H9 (cell line): ENCODE measurements around the gene FADS3. TPM values are rescaled to one million over a fixed set of nuclear protein-coding genes. Genes with fewer than 3 reads are reported as not detected.
A peak's percentile ranks its signal among the peaks of the same experiment; 100 is the strongest.

ENCODE experiments used
- DNase-seq: peaks from one replicate; pipeline ENCODE4 v3.0.0-alpha.2; 2017
- H2AFZ ChIP-seq: one replicate; pipeline ENCODE4 v1.6.1; 2013; ENCODE audit warnings: mild to moderate bottlenecking, low read length, control low read depth, moderate library complexity
- H2AK5ac ChIP-seq: 2 replicates; pipeline ENCODE4 v1.6.1; 2013; ENCODE audit warnings: low read length, control low read depth, mixed read lengths; ENCODE audit not compliant: insufficient read length
- H2BK120ac ChIP-seq: one replicate; pipeline ENCODE4 v1.6.1; 2013; ENCODE audit warnings: low read depth, mild to moderate bottlenecking, low read length, control low read depth, inconsistent platforms; ENCODE audit not compliant: poor library complexity, severe bottlenecking
- H2BK12ac ChIP-seq: 2 replicates; pipeline ENCODE4 v1.6.1; 2013; ENCODE audit warnings: low read length, control low read depth, mixed read lengths, low read depth; ENCODE audit not compliant: insufficient read length
- H2BK15ac ChIP-seq: 2 replicates; pipeline ENCODE4 v1.6.1; 2013; ENCODE audit warnings: low read depth, low read length, control low read depth
- H2BK20ac ChIP-seq: one replicate; pipeline ENCODE4 v1.6.1; 2013; ENCODE audit warnings: low read depth, mild to moderate bottlenecking, low read length, control low read depth, inconsistent platforms; ENCODE audit not compliant: poor library complexity, severe bottlenecking
- H2BK5ac ChIP-seq: 2 replicates; pipeline ENCODE4 v1.6.1; 2013; ENCODE audit warnings: low read length, control low read depth, mixed read lengths; ENCODE audit not compliant: insufficient read length
- H3K14ac ChIP-seq: 2 replicates; pipeline ENCODE4 v1.6.1; 2013; ENCODE audit warnings: low read length, control low read depth; ENCODE audit not compliant: insufficient read depth
- H3K18ac ChIP-seq: 2 replicates; pipeline ENCODE4 v1.6.1; 2013; ENCODE audit warnings: low read depth, mild to moderate bottlenecking, mixed read lengths, low read length, control low read depth; ENCODE audit not compliant: insufficient read length
- H3K23ac ChIP-seq: 2 replicates; pipeline ENCODE4 v1.6.1; 2013; ENCODE audit warnings: low read length, control low read depth, mixed read lengths, low read depth; ENCODE audit not compliant: insufficient read length
- H3K23me2 ChIP-seq: 2 replicates; pipeline ENCODE4 v1.6.1; 2013; ENCODE audit warnings: low read depth, mild to moderate bottlenecking, mixed read lengths, low read length, control low read depth; ENCODE audit not compliant: insufficient read length, poor library complexity, severe bottlenecking
- H3K27ac ChIP-seq: 2 replicates; pipeline ENCODE4 v1.5.1; 2013; ENCODE audit warnings: low read length, control low read depth, mixed read lengths, low read depth; ENCODE audit not compliant: insufficient read length
- H3K27me3 ChIP-seq: 2 replicates; pipeline ENCODE4 v1.6.1; 2013; ENCODE audit warnings: low read length, control low read depth, inconsistent platforms; ENCODE audit not compliant: insufficient read depth
- H3K4ac ChIP-seq: 2 replicates; pipeline ENCODE4 v1.6.1; 2013; ENCODE audit warnings: low read depth, mild to moderate bottlenecking, control low read depth, inconsistent platforms, low read length, moderate library complexity
- H3K4me1 ChIP-seq: 2 replicates; pipeline ENCODE4 v1.6.1; 2013; ENCODE audit warnings: low read length, control low read depth, inconsistent platforms; ENCODE audit not compliant: insufficient read depth
- H3K4me2 ChIP-seq: 2 replicates; pipeline ENCODE4 v1.6.1; 2013; ENCODE audit warnings: low read length, control low read depth, mixed read lengths; ENCODE audit not compliant: insufficient read length, insufficient read depth
- H3K56ac ChIP-seq: 2 replicates; pipeline ENCODE4 v1.6.1; 2013; ENCODE audit warnings: low read depth, mild to moderate bottlenecking, mixed read lengths, low read length, control low read depth; ENCODE audit not compliant: insufficient read length
- H3K79me1 ChIP-seq: 2 replicates; pipeline ENCODE4 v1.6.1; 2013; ENCODE audit warnings: low read depth, mild to moderate bottlenecking, moderate library complexity, low read length, control low read depth, inconsistent platforms; ENCODE audit not compliant: insufficient read depth, poor library complexity, severe bottlenecking
- H3K79me2 ChIP-seq: 2 replicates; pipeline ENCODE4 v1.6.1; 2013; ENCODE audit warnings: low read length, control low read depth, inconsistent platforms; ENCODE audit not compliant: insufficient read depth
- H3K9ac ChIP-seq: 2 replicates; pipeline ENCODE4 v1.6.1; 2013; ENCODE audit warnings: low read length, control low read depth, mixed read lengths; ENCODE audit not compliant: insufficient read length; ENCODE audit errors: extremely low read depth
- H3K9me3 ChIP-seq: one replicate; pipeline ENCODE4 v1.6.1; 2013; ENCODE audit warnings: low read depth, low read length, inconsistent platforms; ENCODE audit not compliant: control insufficient read depth
- H3T11ph ChIP-seq: one replicate; pipeline ENCODE4 v1.6.1; 2013; ENCODE audit warnings: mild to moderate bottlenecking, low read length, control low read depth, inconsistent platforms
- H4K20me1 ChIP-seq: one replicate; pipeline ENCODE4 v1.6.1; 2013; ENCODE audit not compliant: control insufficient read depth, insufficient read length, insufficient read depth
- H4K5ac ChIP-seq: 2 replicates; pipeline ENCODE4 v1.6.1; 2013; ENCODE audit warnings: low read depth, mild to moderate bottlenecking, mixed read lengths, low read length, control low read depth; ENCODE audit not compliant: insufficient read length
- H4K8ac ChIP-seq: replicated peaks from 2 replicates; pipeline ENCODE4 v1.6.1; 2013; ENCODE audit warnings: low read length, control low read depth, mixed read lengths, low read depth; ENCODE audit not compliant: insufficient read length
- H4K91ac ChIP-seq: 2 replicates; pipeline ENCODE4 v1.6.1; 2013; ENCODE audit warnings: low read depth, mild to moderate bottlenecking, moderate library complexity, mixed read lengths, low read length, control low read depth; ENCODE audit not compliant: insufficient read length
- H3K27ac Mint-ChIP-seq, 3 experiments: 2 replicates in 2 of 3; 3 replicates in 1 of 3; pipeline ENCODE4 v1.8.0; 2020 to 2021; ENCODE audit warnings: mixed read lengths in 3 of 3, mild to moderate bottlenecking in 1 of 3, moderate library complexity in 1 of 3
- H3K27me3 Mint-ChIP-seq: 2 replicates; pipeline ENCODE4 v1.8.0; 2021; ENCODE audit warnings: low read depth, mild to moderate bottlenecking, moderate library complexity, mixed read lengths
- H3K36me3 Mint-ChIP-seq, 3 experiments: 2 replicates in 2 of 3; 3 replicates in 1 of 3; pipeline ENCODE4 v1.8.0; 2020 to 2021; ENCODE audit warnings: low read depth in 3 of 3, mixed read lengths in 3 of 3; ENCODE audit not compliant: insufficient read depth in 1 of 3
- H3K4me1 Mint-ChIP-seq, 2 experiments: 2 replicates each; pipeline ENCODE4 v1.8.0; 2020; ENCODE audit warnings: mixed read lengths in 2 of 2
- H3K4me3 Mint-ChIP-seq, 2 experiments: 2 replicates in 1 of 2; 3 replicates in 1 of 2; pipeline ENCODE4 v1.8.0; 2020 to 2021; ENCODE audit warnings: mild to moderate bottlenecking in 2 of 2, mixed read lengths in 2 of 2, moderate library complexity in 1 of 2
- H3K9me3 Mint-ChIP-seq, 2 experiments: 2 replicates in 1 of 2; 3 replicates in 1 of 2; pipeline ENCODE4 v1.8.0; 2020; ENCODE audit warnings: mild to moderate bottlenecking in 2 of 2, mixed read lengths in 2 of 2, moderate library complexity in 1 of 2
- CTCF ChIP-seq: fragments of 200-600 bp; sonication (generic); conservative IDR thresholded peaks from 3 replicates; pipeline ENCODE4 v1.8.0; 2021; ENCODE audit warnings: antibody characterized with exemption, mild to moderate bottlenecking
- WGBS: extraction: QIAGEN DNeasy Blood & Tissue Kit; methylation state at CpG from one replicate; pipeline ENCODE4 v1.1.7; 2013; ENCODE audit warnings: missing lambda C conversion rate, low lambda C conversion rate, mixed read lengths; ENCODE audit not compliant: insufficient read length; ENCODE audit errors: extremely low coverage; 5-methylcytosine and 5-hydroxymethylcytosine counted together
- long read RNA-seq: library from polyadenylated mRNA; unstranded; transcript quantifications from one replicate; pipeline ENCODE4 v2.0.0, GENCODE V29; 2020
- total RNA-seq: library from RNA; stranded (reverse); gene quantifications from 2 replicates; pipeline ENCODE4 v1.2.1, GENCODE V29; 2021

FADS3 gene
- 34.9 and 36.7 TPM in 2 replicates for total RNA-seq
- long read RNA-seq, transcript FADS3-201 (12 exons, 1,779 nt), result major isoform, 20 of 48 reads
- long read RNA-seq, partial matches to known transcripts, result 5 of 48 reads
- long read RNA-seq, other reads (novel, unspliced or antisense), result 22 of 48 reads

GRCh38 chr11:61891331-61892084 lies at the start of gene FADS3:
Gene FADS3 (minus strand): TSS chr11:61891545. CDS start chr11:61891381, 164 bp downstream.
- Histone ChIP-seq H3K79me2 (0 out of 2 replicates have a peak, but pooled peaks cover 2% of the 10 kb centered on the region), H2BK15ac (no peak within 1 kb of the TSS), H2BK120ac (no peak within 1 kb of the TSS), H2BK5ac (no peak within 1 kb of the TSS), H4K20me1 (no peaks in the 10 kb centered on the region), H3K14ac (peak within 1 kb of the TSS; percentile 21), H4K5ac (no peak within 1 kb of the TSS), H3K56ac (no peak within 1 kb of the TSS), H3T11ph (no peak within 1 kb of the TSS), H3K4ac (no peak within 1 kb of the TSS), H2AFZ (no peak within 1 kb of the TSS), H3K4me1 (no peaks in the 10 kb centered on the region), H4K8ac (no peak within 1 kb of the TSS), H3K27me3 (no peaks in the 10 kb centered on the region), H2AK5ac (no peak within 1 kb of the TSS), H3K27ac (no peak within 1 kb of the TSS), H3K9me3 (no peaks in the 10 kb centered on the region), H3K23me2 (peaks cover 9% of the 10 kb centered on the region), H2BK20ac (no peak within 1 kb of the TSS), H3K4me2 (peak within 1 kb of the TSS; percentile 64), H3K18ac (peak within 1 kb of the TSS; percentile 21), H3K79me1 (no peaks in the 10 kb centered on the region), H2BK12ac (no peak within 1 kb of the TSS), H3K23ac (no peak within 1 kb of the TSS), H4K91ac (no peak within 1 kb of the TSS), H3K9ac (no peak within 1 kb of the TSS)
- WGBS, result no CpG with 5 or more reads among the region's 96 CpGs
- 0 out of 3 replicates have a peak, but pooled peaks have one; percentile 17 for TF ChIP-seq CTCF
- DNase-seq, result peak; percentile 96
- Mint-ChIP-seq H3K36me3 (peaks cover 0 to 6% (median 2%) of the 10 kb centered on the region in 3 experiments; a peak in 4 of 7 replicates), H3K27me3 (peaks cover 2% of the 10 kb centered on the region), H3K4me1 (peaks cover 4 to 11% of the 10 kb centered on the region in 2 experiments; a peak in 3 of 4 replicates), H3K4me3 (peak within 1 kb of the TSS; percentile 69 to 78), H3K9me3 (peaks cover 0 to 3% of the 10 kb centered on the region in 2 experiments; a peak in 2 of 5 replicates), H3K27ac (no peak within 1 kb of the TSS)
